ENCODE data around the gene STPG3.

GRCh38 chr9:137286975-137287383 is 35.9 kb downstream of the STPG3 start:
- TF ChIP-seq CTCF (optimal IDR thresholded peaks at IDR 0.05 in 1 of 3, IDR thresholded peaks at IDR 0.05 in 1 of 3, conservative IDR thresholded peaks at IDR 0.05 in 1 of 3; ENCODE audit: extremely low read depth in 1 of 3, insufficient read depth in 2 of 3, low read length in 3 of 3) (peak; percentile 70 to 83 (median 77)), EZH2 (IDR thresholded peaks at IDR 0.05; ENCODE audit: low read length) (no peak)
